ENCODE results near the gene GPR142.
A peak's percentile ranks its signal among the peaks of the same experiment; 100 is the strongest.

Gene GPR142

DNA sequence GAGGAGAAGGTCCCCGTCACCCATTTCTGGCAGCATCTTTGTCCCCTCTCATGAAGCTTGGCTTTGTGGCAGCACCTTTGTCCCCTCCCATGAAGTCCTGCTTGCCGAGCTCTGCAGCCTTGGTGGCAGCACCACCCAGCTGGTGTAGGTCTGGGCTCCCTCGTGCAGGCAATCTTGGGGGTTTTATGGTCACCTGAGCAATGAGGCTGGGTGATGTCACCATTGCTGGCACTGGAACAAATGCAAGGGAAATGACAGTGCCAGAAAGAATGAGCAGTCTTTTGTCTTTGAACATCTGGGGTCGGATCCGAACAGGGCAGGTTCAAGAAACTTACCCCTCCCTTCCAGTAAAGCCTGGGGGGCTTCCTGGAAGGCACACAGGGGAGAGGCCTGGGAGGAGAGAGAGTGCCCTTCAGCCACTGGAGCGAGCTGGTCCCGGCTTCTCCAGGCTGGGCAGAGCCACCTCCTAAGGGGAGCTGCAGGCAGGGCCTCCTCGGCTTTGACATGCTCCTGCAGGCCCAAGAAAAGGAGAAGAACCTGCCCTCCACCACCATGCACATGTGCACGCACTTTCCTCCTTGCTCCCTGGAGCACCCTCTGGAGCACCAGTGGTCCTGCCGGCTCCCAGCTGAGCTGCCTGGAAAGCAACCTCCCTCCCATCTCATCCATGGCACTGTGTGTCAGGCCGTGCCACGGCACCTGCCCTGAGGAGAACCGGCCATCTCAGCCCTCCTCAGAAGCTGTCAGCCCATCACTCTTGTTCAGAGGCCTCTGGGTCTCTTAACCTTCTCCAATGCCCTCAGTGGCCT, 21.7 kb upstream of the GPR142 start:
- DNase-seq = no peak

DNA sequence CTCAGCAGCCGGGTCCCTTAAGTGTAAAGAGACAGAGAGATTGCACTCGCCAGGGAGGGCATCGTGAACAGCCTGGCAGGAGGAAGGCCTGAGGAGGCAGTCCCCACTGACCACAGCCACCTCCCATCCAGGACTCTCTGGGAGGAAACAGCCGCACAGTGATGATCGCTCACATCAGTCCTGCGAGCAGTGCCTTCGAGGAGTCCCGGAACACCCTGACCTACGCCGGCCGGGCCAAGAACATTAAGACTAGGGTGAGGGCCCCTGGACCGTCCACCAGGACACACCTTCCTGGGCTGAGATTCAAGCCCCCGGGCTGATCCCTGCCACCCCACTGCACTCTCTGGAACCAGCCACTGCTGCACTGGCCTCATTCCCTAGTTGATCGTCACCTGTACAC, 19.7 kb upstream of the GPR142 start:
- no peak for DNase-seq

DNA sequence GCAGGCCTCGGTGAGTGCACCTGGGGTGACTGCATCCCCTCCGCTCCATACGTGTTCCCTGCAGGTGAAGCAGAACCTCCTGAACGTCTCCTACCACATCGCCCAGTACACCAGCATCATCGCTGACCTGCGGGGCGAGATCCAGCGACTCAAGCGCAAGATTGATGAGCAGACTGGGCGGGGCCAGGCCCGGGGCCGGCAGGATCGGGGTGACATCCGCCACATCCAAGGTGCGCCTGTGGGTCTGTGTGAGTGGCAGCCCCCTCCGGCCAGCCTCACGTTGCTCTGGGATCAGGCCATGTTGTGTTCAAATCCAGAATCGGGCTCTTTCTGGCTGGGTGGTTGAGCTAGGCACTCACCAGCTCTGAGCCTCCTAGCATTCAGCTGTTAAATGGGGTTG, 18.2 kb upstream of the GPR142 start:
- DNase-seq = no peak

DNA sequence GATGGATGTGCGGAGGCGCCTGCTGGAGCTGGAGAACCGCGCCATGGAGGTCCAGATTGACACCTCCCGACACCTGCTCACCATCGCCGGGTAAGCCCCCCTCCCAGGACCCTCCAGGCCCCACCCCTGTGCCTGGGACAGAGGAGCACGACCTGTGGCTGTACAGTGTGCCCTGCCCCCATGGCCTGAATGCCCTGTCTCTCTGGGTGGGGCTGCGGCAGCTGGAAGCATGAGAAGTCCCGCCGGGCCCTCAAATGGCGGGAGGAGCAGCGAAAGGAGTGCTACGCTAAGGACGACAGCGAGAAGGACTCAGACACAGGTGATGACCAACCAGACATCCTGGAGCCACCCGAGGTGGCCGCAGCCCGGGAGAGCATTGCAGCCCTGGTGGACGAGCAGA, 16.8 kb upstream of the GPR142 start:
- DNase-seq = no peak

DNA sequence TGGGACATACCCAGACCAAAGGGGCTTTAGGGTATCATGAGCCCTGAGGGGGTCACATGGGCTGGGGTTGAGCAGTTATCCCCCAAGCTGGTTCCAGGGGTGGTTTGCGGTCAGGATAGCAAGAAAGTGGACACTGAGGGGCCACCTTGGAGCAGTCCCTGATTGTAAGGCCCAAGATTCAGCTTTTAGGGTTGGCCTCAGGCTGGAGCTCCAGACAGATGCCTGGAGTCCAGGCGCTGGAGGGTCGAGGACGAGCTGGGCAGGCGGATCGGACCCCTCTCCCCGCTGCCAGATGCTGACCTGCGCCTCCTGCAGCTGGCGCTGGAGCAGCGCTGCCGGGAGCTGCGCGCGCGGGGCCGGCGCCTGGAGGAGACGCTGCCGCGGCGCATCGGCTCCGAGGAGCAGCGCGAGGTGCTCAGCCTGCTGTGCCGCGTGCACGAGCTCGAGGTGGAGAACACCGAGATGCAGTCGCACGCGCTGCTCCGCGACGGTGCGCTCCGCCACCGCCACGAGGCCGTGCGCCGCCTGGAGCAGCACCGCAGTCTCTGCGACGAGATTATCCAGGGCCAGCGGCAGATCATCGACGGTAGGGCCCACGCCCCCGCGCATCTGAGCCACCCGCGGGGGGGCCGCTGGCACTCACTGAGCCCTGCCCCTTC, 15.6 kb upstream of the GPR142 start:
- no peak for DNase-seq

DNA sequence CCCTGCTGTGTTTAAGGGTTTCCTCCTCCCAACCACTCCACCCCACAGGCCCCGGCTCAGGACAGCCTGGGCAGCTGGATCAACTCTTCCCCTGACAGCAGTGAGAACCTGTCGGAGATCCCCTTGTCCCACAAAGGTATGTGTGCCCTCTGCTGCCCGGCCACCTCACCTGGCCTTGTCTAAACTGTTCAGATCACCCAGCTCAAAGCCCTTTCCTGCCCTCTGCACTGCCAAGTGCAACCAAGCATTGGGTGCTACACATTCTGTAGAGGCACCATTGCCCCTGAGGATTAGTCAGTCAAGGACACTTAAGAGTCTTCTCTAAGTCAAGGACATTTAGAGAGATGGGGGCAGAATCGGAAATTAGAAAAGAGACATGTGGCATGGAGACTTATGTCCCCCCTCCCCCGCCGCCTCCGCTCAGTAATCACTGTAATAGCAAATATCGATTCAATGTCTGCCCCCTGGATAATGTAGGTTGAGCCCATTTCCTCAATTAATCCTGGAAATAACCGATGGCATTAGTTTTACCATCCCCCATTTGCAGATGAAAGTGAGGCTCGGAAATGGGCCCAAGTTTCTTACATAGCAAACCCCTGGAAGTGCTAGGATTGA, 13.8 kb upstream of the GPR142 start:
- no peak for DNase-seq

DNA sequence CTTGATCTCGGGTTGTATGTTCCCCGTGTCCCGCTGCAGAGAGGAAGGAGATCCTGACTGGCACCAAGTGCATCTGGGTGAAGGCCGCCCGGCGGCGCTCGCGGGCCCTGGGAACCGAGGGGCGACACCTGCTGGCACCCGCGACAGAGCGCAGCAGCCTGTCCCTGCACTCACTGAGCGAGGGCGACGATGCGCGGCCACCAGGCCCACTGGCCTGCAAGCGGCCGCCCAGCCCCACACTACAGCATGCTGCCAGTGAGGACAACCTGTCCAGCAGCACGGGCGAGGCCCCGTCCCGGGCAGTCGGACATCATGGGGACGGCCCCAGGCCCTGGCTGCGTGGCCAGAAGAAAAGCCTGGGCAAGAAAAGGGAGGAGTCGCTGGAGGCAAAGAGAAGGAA, 13.2 kb upstream of the GPR142 start:
- no peak for DNase-seq

DNA sequence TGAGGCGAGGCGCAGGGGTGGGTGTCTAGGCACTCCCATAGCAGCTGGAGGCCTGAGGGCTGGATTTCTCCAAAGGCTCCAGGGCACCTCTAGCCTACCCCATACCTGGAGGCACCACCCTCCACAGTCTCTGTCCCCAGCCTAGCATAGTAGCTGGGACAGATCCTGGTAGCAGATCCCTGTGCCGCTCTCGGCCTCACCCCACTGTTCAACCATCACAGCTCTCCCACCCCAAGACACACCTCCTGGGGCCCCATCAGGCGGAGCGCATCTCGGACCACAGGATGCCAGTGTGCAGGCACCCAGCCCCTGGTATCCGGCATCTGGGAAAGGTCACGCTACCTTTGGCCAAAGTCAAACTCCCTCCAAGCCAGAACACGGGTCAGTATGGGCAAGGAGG, 12.7 kb upstream of the GPR142 start:
- DNase-seq = no peak

DNA sequence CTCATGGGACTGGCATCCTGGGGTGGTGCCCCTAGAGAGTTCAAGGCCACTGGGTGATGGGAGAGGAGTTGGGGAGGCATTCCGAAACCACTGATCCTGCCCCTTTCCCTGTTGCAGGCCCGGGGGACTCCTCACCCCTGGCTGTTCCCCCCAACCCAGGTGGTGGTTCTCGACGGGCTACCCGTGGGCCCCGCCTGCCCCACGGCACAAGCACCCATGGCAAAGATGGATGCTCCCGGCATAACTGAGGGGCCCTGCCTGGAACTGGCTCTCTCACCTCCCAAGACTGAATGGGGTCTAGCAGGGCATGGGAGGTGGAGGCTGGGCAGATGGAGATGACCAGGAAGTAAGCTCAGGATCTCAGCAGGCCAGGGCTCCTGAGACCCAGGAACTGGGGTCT, 12.2 kb upstream of the GPR142 start:
- no peak for DNase-seq

DNA sequence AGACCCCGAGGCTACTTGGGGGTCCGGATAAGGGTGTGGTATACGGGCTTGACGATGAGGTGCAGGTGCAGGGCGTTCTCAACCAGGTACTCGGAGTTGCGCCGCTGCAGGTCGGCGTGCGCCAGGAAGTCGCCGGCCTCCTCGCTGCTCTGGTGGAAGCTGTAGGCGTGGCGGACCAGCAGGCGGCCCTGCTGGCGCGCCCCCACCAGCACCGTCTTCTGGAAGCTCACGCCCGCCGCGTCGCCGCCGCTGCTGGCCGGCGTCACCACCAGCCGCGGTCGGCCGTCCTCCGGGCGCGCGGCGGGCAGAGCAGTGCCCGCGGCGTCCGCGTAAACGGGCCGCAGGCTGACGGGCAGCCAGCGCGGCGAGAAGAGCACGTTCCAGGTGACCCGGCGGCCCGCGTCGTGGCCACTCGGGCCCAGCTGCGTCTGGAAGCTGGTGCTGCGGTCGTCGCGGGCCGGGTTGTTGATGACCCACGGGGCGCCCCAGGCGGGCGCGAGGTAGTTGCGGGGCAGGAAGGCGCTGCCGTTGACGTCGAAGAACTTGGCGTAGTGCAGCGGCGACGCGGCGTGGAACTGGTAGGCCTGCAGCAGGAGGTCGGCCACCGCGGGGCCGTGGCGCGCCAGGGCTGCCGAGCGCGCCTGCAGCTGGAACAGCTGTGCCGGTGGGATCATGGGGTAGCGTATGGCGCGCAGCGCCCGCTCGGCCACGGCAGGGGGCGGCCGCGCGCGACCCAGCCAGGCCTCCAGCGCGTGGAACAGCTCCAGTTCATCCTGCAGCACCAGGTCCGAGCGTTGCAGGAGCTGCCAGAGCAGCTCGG, 10.4 kb upstream of the GPR142 start:
- no peak for DNase-seq

DNA sequence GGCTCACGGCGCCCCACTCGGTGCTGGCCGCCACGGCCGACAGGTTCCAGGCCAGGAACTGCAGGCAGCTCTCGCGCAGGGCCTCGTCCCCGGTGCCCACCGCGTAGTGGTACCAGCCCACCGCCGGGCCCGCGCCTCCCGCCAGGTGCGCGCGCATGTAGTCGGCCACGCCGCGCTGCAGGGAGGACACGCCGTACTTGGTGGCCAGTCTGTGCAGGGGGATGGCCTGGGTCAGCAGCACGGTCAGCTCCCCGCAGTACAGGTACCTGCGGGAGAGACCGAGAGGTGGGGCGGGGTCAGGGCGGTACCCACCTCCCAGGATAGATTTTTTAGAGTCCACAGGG, 9.9 kb upstream of the GPR142 start:
- no peak for DNase-seq

DNA sequence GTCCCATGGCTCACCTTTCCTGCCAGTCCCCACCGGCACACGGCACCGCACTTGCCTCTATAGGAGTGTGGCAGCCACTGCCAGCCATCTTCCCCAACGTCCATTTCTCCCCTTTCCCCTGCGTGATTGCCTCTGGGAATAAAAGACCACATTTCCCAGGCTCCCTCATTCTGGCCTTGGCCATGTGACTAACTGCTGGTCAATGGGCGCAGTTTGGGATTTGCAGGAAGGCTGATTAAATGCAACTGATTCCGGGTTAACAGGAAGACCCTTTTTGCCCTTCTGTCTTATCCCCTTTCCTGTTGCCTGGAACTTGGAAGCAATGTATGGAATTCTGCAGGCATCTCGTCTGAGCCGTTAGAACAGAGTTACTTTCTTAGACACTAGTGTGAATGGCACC, 8.6 kb upstream of the GPR142 start:
- no peak for DNase-seq

DNA sequence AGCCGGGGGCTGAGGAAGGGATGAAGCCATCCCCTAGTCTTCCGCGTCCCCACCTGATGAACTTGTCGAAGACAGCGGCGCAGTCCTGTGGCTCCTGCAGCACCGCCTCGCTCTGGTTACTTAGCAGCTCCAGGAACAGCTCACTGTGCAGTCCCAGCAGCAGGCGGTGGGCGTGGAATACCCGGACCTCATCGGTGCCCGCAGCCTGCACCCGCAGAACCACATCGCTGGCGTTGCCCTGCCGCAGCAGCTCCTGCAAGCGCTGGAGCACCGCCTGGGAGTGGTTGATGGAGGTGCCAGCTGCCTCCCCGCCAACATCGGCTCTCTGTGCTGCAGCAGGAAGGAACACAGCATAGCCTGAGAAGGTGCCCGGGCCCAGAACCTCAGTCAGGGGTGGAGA, 7.4 kb upstream of the GPR142 start:
- DNase-seq = no peak

DNA sequence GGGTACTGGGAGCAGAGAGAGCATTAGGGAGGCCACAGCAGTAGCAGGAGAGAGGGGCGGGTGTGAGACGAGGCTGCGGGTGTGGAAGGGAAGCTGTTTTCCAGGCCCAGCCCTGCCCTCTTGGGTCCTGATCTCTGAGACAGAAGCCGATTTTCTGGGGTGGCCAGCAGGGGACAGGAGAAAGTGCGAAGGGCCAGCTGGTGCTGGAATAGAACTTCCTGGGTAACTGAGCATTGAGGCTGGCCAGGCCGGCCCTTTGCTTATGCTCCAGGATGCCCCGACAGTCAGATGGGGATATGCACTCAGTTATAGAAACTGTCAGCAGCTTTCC, 6.4 kb upstream of the GPR142 start:
- DNase-seq = no peak

DNA sequence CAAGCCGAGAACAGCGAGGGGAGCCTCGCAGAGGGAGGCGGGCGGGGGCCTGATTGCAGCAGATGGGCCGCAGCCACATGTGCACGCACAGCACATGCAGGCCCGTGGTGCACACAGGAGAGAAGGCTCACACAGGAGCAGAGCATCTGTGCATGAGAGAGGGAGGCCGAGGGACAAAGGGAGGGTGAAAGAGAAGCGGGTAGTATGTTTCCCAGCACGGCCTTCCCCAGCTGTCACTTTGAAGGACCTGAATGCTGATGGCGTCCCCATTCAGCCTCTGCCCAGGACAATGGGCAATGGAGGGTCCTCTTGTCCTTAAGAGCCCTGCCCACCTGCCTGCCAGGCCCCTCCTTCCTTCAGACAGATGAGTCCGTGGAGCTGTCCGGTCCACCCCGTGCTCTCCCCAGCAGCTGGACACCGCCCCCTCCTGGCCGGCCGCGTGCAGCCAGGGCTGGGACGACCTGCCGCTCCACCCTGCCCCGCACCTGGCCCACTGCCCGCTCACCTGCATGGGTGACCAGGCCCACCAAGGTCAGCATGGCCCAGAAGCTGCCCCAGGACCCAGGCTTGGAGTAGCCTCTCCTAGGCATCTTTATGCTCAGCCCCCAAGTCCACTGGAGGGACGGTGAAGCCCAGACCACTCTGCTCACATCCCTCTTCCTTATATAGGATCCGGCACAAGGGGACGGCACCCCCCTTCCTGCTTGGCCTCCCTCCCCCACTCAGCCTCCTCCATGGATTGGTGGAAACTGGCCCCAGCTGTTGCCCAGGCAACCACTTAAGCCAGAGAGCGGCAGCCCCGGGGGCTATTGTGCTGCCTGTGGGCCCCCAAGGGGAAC, 5.9 kb upstream of the GPR142 start, which contains the start of gene BTBD17:
TSS of gene BTBD17 (minus strand) at position 639 of the 839 bp plus-strand sequence. CDS start at position 590, 49 bp downstream.
- DNase-seq = peak in 1 of 2 experiments; percentile 49

DNA sequence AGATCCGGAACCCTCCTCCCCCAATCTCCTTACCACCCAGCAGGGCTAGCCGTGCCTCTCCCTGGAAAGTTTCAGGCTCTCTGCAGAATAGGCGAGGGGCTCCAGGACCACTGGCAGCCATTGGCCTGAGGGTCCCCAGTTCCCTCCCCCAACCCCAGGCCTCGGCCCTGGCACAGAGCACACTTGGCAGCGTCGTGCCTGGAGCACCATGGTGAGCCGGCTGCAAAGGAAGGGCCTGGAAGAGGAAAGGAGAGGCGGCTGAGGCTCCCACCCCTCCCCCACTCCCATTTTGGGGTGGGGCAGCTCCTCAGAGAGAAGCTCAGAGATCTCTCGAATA, 5.3 kb upstream of the GPR142 start:
- DNase-seq = peak in 1 of 2 experiments; percentile 49

DNA sequence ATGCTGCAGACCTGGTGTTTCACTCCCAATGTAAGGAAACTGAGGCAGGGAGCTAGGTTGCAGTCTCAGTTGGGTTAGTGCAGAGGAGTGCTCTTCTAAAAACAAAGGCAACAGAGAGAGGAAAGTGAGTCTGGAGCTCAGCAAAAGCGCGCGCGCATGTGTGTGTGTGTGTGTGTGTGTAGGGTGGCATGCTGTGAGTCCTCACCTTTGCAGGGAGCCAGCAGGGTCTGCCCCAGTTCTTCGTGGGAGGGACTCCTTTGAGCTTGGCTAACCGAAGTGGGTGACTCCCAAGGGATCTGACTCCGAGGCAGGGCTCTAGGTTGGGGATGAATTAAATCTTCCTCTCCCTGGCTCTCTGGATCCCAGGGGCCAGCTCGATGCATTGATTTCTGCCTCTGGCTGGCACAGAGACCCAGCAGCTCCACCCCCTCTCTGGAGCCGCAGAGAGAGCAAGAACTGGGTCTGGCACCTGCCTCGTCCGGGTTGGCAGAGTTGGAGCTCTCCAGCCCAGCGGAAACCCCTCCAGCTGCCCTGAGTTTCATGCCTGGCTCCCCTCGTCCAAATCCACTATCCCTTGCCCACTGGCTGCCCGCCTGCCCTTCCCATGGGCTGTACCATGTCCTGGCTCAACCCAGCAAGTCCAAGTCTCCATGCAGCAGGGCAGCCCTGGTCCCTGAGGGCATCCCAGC, 4.4 kb upstream of the GPR142 start:
- peak; percentile 24 to 64 for DNase-seq

DNA sequence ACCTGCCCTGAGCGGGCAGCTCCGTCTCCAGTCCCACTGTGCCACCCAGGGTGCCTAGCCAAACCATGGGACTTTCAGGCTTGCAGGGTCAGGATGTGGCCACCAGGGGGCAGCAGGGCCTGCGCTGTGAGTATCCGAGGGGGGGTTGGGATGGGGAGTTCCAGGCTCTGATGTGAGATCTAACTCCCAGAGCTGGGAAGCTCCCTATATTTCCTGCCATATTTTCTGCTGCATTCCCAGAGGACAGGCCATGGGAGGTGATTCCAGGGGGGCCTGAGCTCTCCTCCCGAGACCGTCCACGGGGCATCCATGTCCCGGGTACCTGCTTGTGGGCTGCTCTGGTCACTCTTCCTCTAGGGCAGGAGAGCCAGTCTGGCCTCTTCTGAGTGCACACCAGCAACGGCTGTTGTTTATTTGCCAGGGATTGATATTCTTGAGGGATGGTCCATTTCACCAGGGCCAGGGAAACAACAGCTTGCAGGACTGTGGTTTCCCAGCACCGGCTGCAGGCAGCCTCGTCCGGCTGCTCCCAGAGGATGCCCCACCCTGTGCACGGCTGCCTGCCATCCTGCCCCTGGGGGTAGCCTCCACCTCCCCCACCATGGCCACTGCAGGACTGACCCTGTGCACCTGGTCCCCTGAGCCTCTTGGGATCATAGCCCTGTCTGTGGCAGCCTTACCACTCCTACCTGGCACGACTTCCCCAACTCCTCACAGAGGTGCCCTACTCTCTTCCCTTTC, 1.2 kb downstream of the GPR142 start:
- DNase-seq = peak; percentile 50 to 85

DNA sequence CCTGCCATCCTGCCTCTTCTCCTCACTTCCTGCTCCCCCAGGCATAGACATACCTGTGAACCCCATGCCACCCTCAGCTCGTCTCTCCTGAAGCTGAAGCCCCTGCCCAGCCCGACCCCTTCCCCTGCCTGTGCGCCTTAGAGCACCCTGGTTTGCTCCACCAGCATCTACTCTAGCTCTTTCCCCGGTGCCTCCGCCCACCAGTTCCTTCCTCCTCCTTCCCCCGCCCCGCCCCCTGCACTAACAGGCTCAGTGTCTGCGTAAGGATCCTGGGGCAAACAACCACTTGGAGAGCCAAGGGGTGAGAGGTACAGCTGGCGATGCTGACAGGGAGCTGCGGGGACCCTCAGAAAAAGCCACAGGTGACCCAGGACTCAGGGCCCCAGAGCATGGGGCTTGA, 1.9 kb downstream of the GPR142 start:
- DNase-seq = no peak

DNA sequence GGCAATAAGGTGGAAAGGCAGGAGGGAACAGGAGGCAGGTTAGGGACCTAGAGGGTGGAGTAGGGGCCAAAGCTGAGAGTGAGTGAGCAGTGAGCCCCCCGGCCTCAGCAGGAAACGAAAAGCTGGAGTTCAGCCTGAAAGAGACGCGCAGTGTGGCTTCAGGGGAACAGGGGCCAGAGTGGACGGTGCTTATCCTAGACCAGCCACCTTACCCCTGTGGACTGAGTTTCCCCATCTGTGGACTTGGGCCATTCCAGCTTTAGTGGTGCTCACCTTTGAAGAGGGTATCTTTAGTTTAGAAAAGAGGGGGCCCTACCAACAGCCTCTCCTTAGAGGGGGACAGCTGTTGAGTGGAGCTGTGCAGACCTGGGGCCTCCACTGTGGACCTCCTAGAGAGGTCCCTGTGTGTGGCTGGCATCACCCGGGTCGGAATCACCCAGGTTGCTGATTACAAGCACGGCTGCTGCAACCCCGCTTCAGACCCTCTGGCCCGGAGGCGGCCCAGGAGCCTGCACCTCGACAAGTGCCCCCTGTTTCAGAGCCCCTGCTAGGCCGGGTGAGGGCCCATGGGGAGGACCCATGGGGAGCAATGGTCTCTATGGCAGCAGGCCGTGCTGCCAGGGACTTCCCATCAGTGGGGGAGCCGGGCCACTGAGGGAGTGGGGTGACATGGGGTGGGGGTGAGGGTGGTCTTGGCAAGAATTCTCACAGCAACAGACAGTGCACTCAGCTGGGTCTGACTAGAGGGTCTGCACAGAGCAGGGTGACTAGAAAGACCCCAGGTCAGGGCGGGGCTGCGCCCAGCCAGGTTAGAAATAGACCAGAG, 2.6 kb downstream of the GPR142 start:
- no peak for DNase-seq

Data from NCI-H446 (cell line).